ENCODE results near the gene EXOSC10. TPM values are rescaled to one million over a fixed set of nuclear protein-coding genes. Genes with fewer than 3 reads are reported as not detected.

Gene EXOSC10
- total RNA-seq, 3 donors from 2014 or later: 57.9 to 97.6 (median 77.7) TPM

GRCh38 chr1:11129649-11130390 lies 30.2 kb upstream of the EXOSC10 start:
- TF ChIP-seq POLR2A (IDR thresholded peaks at IDR 0.05): no peak
- no peak for TF ChIP-seq POLR2AphosphoS5 (IDR thresholded peaks at IDR 0.05)
- no peak for TF ChIP-seq CTCF (IDR thresholded peaks at IDR 0.05)
- Histone ChIP-seq H3K27me3 (no peaks in the 10 kb centered on the region), H3K4me3 (no peak overlapping the region), H3K9me3 (no peaks in the 10 kb centered on the region), H3K4me1 (no peaks in the 10 kb centered on the region), H3K27ac (peak overlapping the region in 1 of 2 donors; percentile 0), H3K36me3 (peaks cover 10% of the 10 kb centered on the region)
- intact Hi-C loops (cut with DNase I; ENCODE audit: low total_unique reads): no loop called here
- no peak for DNase-seq (ENCODE audit: low spot score in 2 of 2)

GRCh38 chr1:11126569-11126968 lies 26.9 kb upstream of the EXOSC10 start:
- TF ChIP-seq CTCF (IDR thresholded peaks at IDR 0.05) (no peak), POLR2AphosphoS5 (IDR thresholded peaks at IDR 0.05) (no peak), POLR2A (IDR thresholded peaks at IDR 0.05) (no peak)
- Histone ChIP-seq H3K27ac (peak overlapping the region in 1 of 2 donors; percentile 32), H3K27me3 (no peaks in the 10 kb centered on the region), H3K4me3 (no peak overlapping the region), H3K4me1 (no peaks in the 10 kb centered on the region), H3K36me3 (peaks cover 18% of the 10 kb centered on the region), H3K9me3 (no peaks in the 10 kb centered on the region)
- DNase-seq (ENCODE audit: low spot score in 2 of 2): no peak
- intact Hi-C loops (cut with DNase I; ENCODE audit: low total_unique reads): no loop called here

- Histone ChIP-seq H3K27ac (no peak overlapping the region), H3K4me3 (no peak overlapping the region), H3K4me1 (no peaks in the 10 kb centered on the region), H3K36me3 (peaks cover 18% of the 10 kb centered on the region), H3K27me3 (no peaks in the 10 kb centered on the region), H3K9me3 (no peaks in the 10 kb centered on the region)
- DNase-seq (ENCODE audit: low spot score in 2 of 2): no peak
- intact Hi-C loops (cut with DNase I; ENCODE audit: low total_unique reads): no loop called here
- TF ChIP-seq POLR2A (IDR thresholded peaks at IDR 0.05) (no peak), CTCF (IDR thresholded peaks at IDR 0.05) (no peak), POLR2AphosphoS5 (IDR thresholded peaks at IDR 0.05) (no peak)
Measured at GRCh38 chr1:11125931-11126330, 26.3 kb upstream of the EXOSC10 start.

GRCh38 chr1:11124965-11125364 lies 25.3 kb upstream of the EXOSC10 start:
- no peak for TF ChIP-seq POLR2AphosphoS5 (IDR thresholded peaks at IDR 0.05)
- TF ChIP-seq POLR2A (IDR thresholded peaks at IDR 0.05): no peak
- no peak for TF ChIP-seq CTCF (IDR thresholded peaks at IDR 0.05)
- H3K36me3 ChIP-seq: peaks cover 18% of the 10 kb centered on the region

GRCh38 chr1:11116318-11116717 lies 16.6 kb upstream of the EXOSC10 start:
- DNase-seq (ENCODE audit: low spot score in 2 of 2): no peak
- Histone ChIP-seq H3K9me3 (no peaks in the 10 kb centered on the region), H3K4me3 (no peak overlapping the region), H3K27ac (no peak overlapping the region), H3K27me3 (no peaks in the 10 kb centered on the region), H3K36me3 (no peaks in the 10 kb centered on the region), H3K4me1 (no peaks in the 10 kb centered on the region)
- TF ChIP-seq POLR2AphosphoS5 (IDR thresholded peaks at IDR 0.05): no peak
- intact Hi-C loops (cut with DNase I; ENCODE audit: low total_unique reads): no loop called here

More at GRCh38 chr1:11124965-11125364, 25.3 kb upstream of the EXOSC10 start:
- H3K4me1 ChIP-seq: no peaks in the 10 kb centered on the region
- H3K4me3 ChIP-seq: no peak overlapping the region
- no peaks in the 10 kb centered on the region for H3K27me3 ChIP-seq
- no peak overlapping the region for H3K27ac ChIP-seq
- no peaks in the 10 kb centered on the region for H3K9me3 ChIP-seq
- no peak for DNase-seq (ENCODE audit: low spot score in 2 of 2)
- intact Hi-C loops (cut with DNase I; ENCODE audit: low total_unique reads): no loop called here
